Measurements from ENCODE around the gene ITGA1.

GRCh38 chr5:52892242-52892878 is 104.6 kb downstream of the ITGA1 start:
- TF ChIP-seq CTCF (conservative IDR thresholded peaks at IDR 0.05; ENCODE audit: low read length) = no peak
- no peak for TF ChIP-seq EZH2phosphoT487 (IDR thresholded peaks at IDR 0.05; ENCODE audit: borderline replicate concordance)

All from Loucy (cell line).